ENCODE results near the gene HSD17B11.

- TF ChIP-seq EZH2phosphoT487 (IDR thresholded peaks at IDR 0.05; ENCODE audit: low read depth, severe bottlenecking, unreplicated experiment) (no peak), CTCF (IDR thresholded peaks at IDR 0.05; ENCODE audit: poor library complexity) (no peak), EZH2 (IDR thresholded peaks at IDR 0.05; ENCODE audit: borderline replicate concordance) (no peak)
These were observed 3.8 kb downstream of the HSD17B11 start for GRCh38 chr4:87387237-87387636.

All from hepatocyte (in vitro differentiated cells).